H1 (cell line): ENCODE results near the gene ADAMTS17. TPM values are rescaled to one million over a fixed set of nuclear protein-coding genes. Genes with fewer than 3 reads are reported as not detected.

Experiments
- CTCF ChIA-PET: fragments of 300-600 bp; sonication (Branson Sonifier 250); formaldehyde crosslinking; loops from one replicate; lab custom pipeline; 2021; ENCODE audit not compliant: partially characterized antibody; lab: Charles Lee
- POLR2A ChIA-PET: fragments of 300-600 bp; sonication (Branson Sonifier 250); formaldehyde crosslinking; loops from one replicate; lab custom pipeline; 2021; ENCODE audit warnings: inconsistent platforms; ENCODE audit not compliant: partially characterized antibody; lab: Charles Lee
- DNase-seq, 2 experiments: peaks; one replicate each; pipeline versions ENCODE4 v3.0.0 to v3.0.0-alpha.2; 2010 to 2022; ENCODE audit warnings: low spot score in 2 of 2, low read depth in 1 of 2, mixed read lengths in 1 of 2
- FAIRE-seq: peaks from 2 replicates; lab custom pipeline; 2011; peaks lifted over from hg19 to GRCh38; lab: Jason Lieb, UNC
- H2AFZ ChIP-seq: 2 replicates; pipeline ENCODE4 v1.8.1; 2012; ENCODE audit warnings: low read length, inconsistent platforms
- H2AK5ac ChIP-seq: 2 replicates; pipeline ENCODE4 v1.6.1; 2013; ENCODE audit warnings: low read depth, low read length
- H2BK120ac ChIP-seq: replicated peaks from 2 replicates; pipeline ENCODE3; 2013; ENCODE audit warnings: low read depth, low read length, inconsistent platforms
- H2BK12ac ChIP-seq: 2 replicates; pipeline ENCODE4 v1.6.1; 2013; ENCODE audit warnings: low read depth, low read length
- H2BK15ac ChIP-seq: 2 replicates; pipeline ENCODE4 v1.6.1; 2013; ENCODE audit warnings: low read length
- H2BK20ac ChIP-seq: 2 replicates; pipeline ENCODE4 v1.6.1; 2013; ENCODE audit warnings: low read length
- H2BK5ac ChIP-seq: 2 replicates; pipeline ENCODE4 v1.6.1; 2013; ENCODE audit warnings: low read depth, low read length
- H3K14ac ChIP-seq: 2 replicates; pipeline ENCODE4 v1.6.1; 2013; ENCODE audit warnings: inconsistent platforms; ENCODE audit not compliant: insufficient read length
- H3K18ac ChIP-seq: 2 replicates; pipeline ENCODE4 v1.6.1; 2013; ENCODE audit warnings: low read length; ENCODE audit errors: extremely low read depth
- H3K23ac ChIP-seq: 2 replicates; pipeline ENCODE4 v1.6.1; 2013; ENCODE audit warnings: inconsistent platforms; ENCODE audit not compliant: insufficient read length
- H3K23me2 ChIP-seq: 2 replicates; pipeline ENCODE4 v1.6.1; 2013; ENCODE audit warnings: low read depth, low read length
- H3K27ac ChIP-seq: 2 replicates; pipeline ENCODE4 v1.6.1; 2011; ENCODE audit warnings: low read depth, low read length, inconsistent platforms
- H3K27me3 ChIP-seq, 4 experiments: replicated peaks in 1 of 4; 1 replicate in 1 of 4; 2 replicates in 3 of 4; pipeline versions ENCODE4 v1.6.1 to v1.8.1; 2011 to 2013; ENCODE audit warnings: low read length in 3 of 4, mild to moderate bottlenecking in 3 of 4, inconsistent platforms in 2 of 4, mixed read lengths in 2 of 4, moderate library complexity in 1 of 4; ENCODE audit not compliant: control insufficient read depth in 3 of 4, insufficient read depth in 3 of 4; ENCODE audit errors: extremely low read depth in 1 of 4
- H3K36me3 ChIP-seq, 4 experiments: 2 replicates each; pipeline versions ENCODE4 v1.6.1 to v1.8.1; 2011 to 2013; ENCODE audit warnings: mild to moderate bottlenecking in 4 of 4, low read length in 3 of 4, moderate library complexity in 2 of 4, control low read depth in 1 of 4, inconsistent platforms in 1 of 4; ENCODE audit not compliant: insufficient read depth in 4 of 4, control insufficient read depth in 2 of 4
- H3K4ac ChIP-seq: replicated peaks from 2 replicates; pipeline ENCODE3; 2013; ENCODE audit warnings: low read length, low read depth, mixed read lengths, inconsistent platforms; ENCODE audit not compliant: insufficient read length
- H3K4me1 ChIP-seq, 4 experiments: replicated peaks in 1 of 4; 1 replicate in 1 of 4; 2 replicates in 3 of 4; pipeline versions ENCODE4 v1.6.1 to v1.8.1; 2011 to 2013; ENCODE audit warnings: low read length in 3 of 4, inconsistent platforms in 2 of 4, mixed read lengths in 1 of 4; ENCODE audit not compliant: insufficient read depth in 4 of 4, control insufficient read depth in 3 of 4
- H3K4me2 ChIP-seq, 2 experiments: 2 replicates each; pipeline versions ENCODE4 v1.6.1 to v1.8.1; 2011 to 2013; ENCODE audit warnings: low read depth in 2 of 2, low read length in 2 of 2, control low read depth in 1 of 2, inconsistent platforms in 1 of 2, mild to moderate bottlenecking in 1 of 2; ENCODE audit not compliant: insufficient read depth in 1 of 2
- H3K4me3 ChIP-seq, 4 experiments: fragments of 200-600, 300-600 bp in 1 of 4; sonication (generic), shearing (Covaris generic), sonication (Bioruptor Twin) in 1 of 4; 2 replicates each; pipeline versions ENCODE4 v1.5.1 to v1.8.1; 2011 to 2016; ENCODE audit warnings: low read length in 4 of 4, low read depth in 3 of 4, control low read depth in 2 of 4, inconsistent platforms in 2 of 4, mild to moderate bottlenecking in 2 of 4, mixed read lengths in 1 of 4, moderate library complexity in 1 of 4; ENCODE audit not compliant: insufficient read depth in 2 of 4; ENCODE audit errors: extremely low read depth in 1 of 4
- H3K56ac ChIP-seq: replicated peaks from 2 replicates; pipeline ENCODE3; 2013; ENCODE audit warnings: low read depth, mild to moderate bottlenecking, mixed read lengths, low read length, inconsistent platforms; ENCODE audit not compliant: insufficient read length
- H3K79me1 ChIP-seq: 2 replicates; pipeline ENCODE4 v1.6.1; 2013; ENCODE audit warnings: low read depth, low read length, control low read depth
- H3K79me2 ChIP-seq, 2 experiments: 2 replicates each; pipeline versions ENCODE4 v1.6.1 to v1.8.1; 2012 to 2013; ENCODE audit warnings: low read length in 2 of 2, mild to moderate bottlenecking in 2 of 2, inconsistent platforms in 1 of 2; ENCODE audit not compliant: insufficient read depth in 2 of 2, control insufficient read depth in 1 of 2
- H3K9ac ChIP-seq, 4 experiments: replicated peaks in 1 of 4; 1 replicate in 1 of 4; 2 replicates in 3 of 4; pipeline versions ENCODE4 v1.6.1 to v1.8.1; 2011 to 2013; ENCODE audit warnings: low read depth in 3 of 4, low read length in 3 of 4, control low read depth in 2 of 4, mild to moderate bottlenecking in 2 of 4, moderate library complexity in 2 of 4, inconsistent platforms in 1 of 4; ENCODE audit errors: extremely low read depth in 1 of 4
- H3K9me3 ChIP-seq, 2 experiments: 2 replicates each; pipeline versions ENCODE4 v1.6.1 to v1.8.1; 2012 to 2013; ENCODE audit warnings: mild to moderate bottlenecking in 2 of 2, moderate library complexity in 2 of 2, control low read depth in 1 of 2, inconsistent platforms in 1 of 2, low read depth in 1 of 2, low read length in 1 of 2, mixed read lengths in 1 of 2; ENCODE audit not compliant: insufficient read depth in 2 of 2
- H4K20me1 ChIP-seq, 2 experiments: replicated peaks in 1 of 2; 2 replicates each; pipeline versions ENCODE3 to v1.8.1; 2011 to 2013; ENCODE audit warnings: inconsistent platforms in 2 of 2, low read length in 2 of 2, mild to moderate bottlenecking in 1 of 2; ENCODE audit not compliant: insufficient read depth in 2 of 2, control insufficient read depth in 1 of 2
- H4K5ac ChIP-seq: 2 replicates; pipeline ENCODE4 v1.6.1; 2013; ENCODE audit warnings: low read length, low read depth, mixed read lengths, inconsistent platforms; ENCODE audit not compliant: insufficient read length
- H4K8ac ChIP-seq: 2 replicates; pipeline ENCODE4 v1.8.0; 2013; ENCODE audit warnings: mild to moderate bottlenecking, moderate library complexity, low read length, inconsistent platforms; ENCODE audit not compliant: insufficient read depth; ENCODE audit errors: extremely low read depth
- H4K91ac ChIP-seq: replicated peaks from 2 replicates; pipeline ENCODE3; 2013; ENCODE audit warnings: low read length, mixed read lengths, inconsistent platforms; ENCODE audit not compliant: insufficient read length
- ASH2L ChIP-seq: fragments of 200-600, 300-600 bp; sonication (generic); IDR thresholded peaks from one replicate; pipeline ENCODE4 v1.7.1; 2017; ENCODE audit warnings: low read length
- CEBPB ChIP-seq: IDR thresholded peaks from 2 replicates; pipeline ENCODE4 v1.6.1; 2012; ENCODE audit warnings: low read depth, low read length
- CTBP2 ChIP-seq: IDR thresholded peaks from 2 replicates; pipeline ENCODE4 v1.7.0; 2011; ENCODE audit warnings: borderline replicate concordance, mild to moderate bottlenecking, moderate library complexity, mixed read lengths, low read length; ENCODE audit not compliant: insufficient read depth, insufficient read length
- JUND ChIP-seq: IDR thresholded peaks from 2 replicates; pipeline ENCODE4 v1.6.1; 2011; ENCODE audit warnings: mild to moderate bottlenecking, improper control_type of control experiment, low read length
- KDM4A ChIP-seq: IDR thresholded peaks from one replicate; pipeline ENCODE4 v1.7.1; 2012; ENCODE audit warnings: low read depth, mild to moderate bottlenecking, moderate library complexity, low read length, inconsistent platforms; ENCODE audit not compliant: severe bottlenecking
- KDM5A ChIP-seq: fragments of 200-600 bp; IDR thresholded peaks from 2 replicates; pipeline ENCODE4 v1.7.1; 2012; ENCODE audit warnings: mild to moderate bottlenecking, low read length, inconsistent platforms, mixed read lengths
- RBBP5 ChIP-seq: IDR thresholded peaks from 2 replicates; pipeline ENCODE4 v1.7.1; 2012; ENCODE audit warnings: low read depth, mild to moderate bottlenecking, inconsistent platforms, low read length, moderate library complexity, borderline replicate concordance
- RFX5 ChIP-seq: IDR thresholded peaks from 2 replicates; pipeline ENCODE4 v1.6.1; 2011; ENCODE audit warnings: low read depth, low read length, improper control_type of control experiment, borderline replicate concordance
- RXRA ChIP-seq: IDR thresholded peaks from 2 replicates; pipeline ENCODE4 v1.6.1; 2011; ENCODE audit warnings: low read depth, mild to moderate bottlenecking, low read length, moderate library complexity; ENCODE audit not compliant: insufficient read depth
- SIX5 ChIP-seq: IDR thresholded peaks from 2 replicates; pipeline ENCODE4 v1.6.1; 2011; ENCODE audit warnings: mild to moderate bottlenecking, low read depth, low read length
- SP1 ChIP-seq: IDR thresholded peaks from 2 replicates; pipeline ENCODE4 v1.6.1; 2011; ENCODE audit warnings: low read depth, low read length
- YY1 ChIP-seq: IDR thresholded peaks from 2 replicates; pipeline ENCODE4 v1.6.1; 2011; ENCODE audit warnings: low read depth, mild to moderate bottlenecking, low read length
- WGBS, 2 experiments: shearing (Covaris generic) in 1 of 2; methylation state at CpG; one replicate each; pipeline versions ENCODE4 v1.1.6 to v1.1.7; 2013 to 2015; ENCODE audit warnings: low lambda C conversion rate in 2 of 2, mixed read lengths in 2 of 2, inconsistent platforms in 1 of 2, low coverage in 1 of 2, missing lambda C conversion rate in 1 of 2; ENCODE audit not compliant: insufficient replicate concordance in 2 of 2, insufficient coverage in 1 of 2, insufficient read length in 1 of 2; ENCODE audit errors: extremely low coverage in 1 of 2, missing lambda C conversion rate in 1 of 2; 5-methylcytosine and 5-hydroxymethylcytosine counted together
- polyA plus RNA-seq, 7 experiments: library from polyadenylated mRNA; depleted of rRNA in 3 of 7; stranded (reverse) in 5 of 7; unstranded in 2 of 7; fragments of >200 nt in 5 of 7; fragments of 200-250 nt in 2 of 7; gene quantifications; 1 replicate in 5 of 7; 2 replicates in 1 of 7; 4 replicates in 1 of 7; pipeline versions ENCODE4 v1.2.1 to v1.2.3, GENCODE V29; 2011 to 2013; ENCODE audit warnings: missing spikeins in 2 of 7, mixed read lengths in 2 of 7
- total RNA-seq: library from RNA; stranded (reverse); fragmentation: NEBNext Ultra II Directional; extraction: Animal tissue kit (Norgen Biotek cat#: 25700); gene quantifications from 2 replicates; pipeline ENCODE4 v1.2.1, GENCODE V29; 2021

ADAMTS17 gene
- total and polyA plus RNA-seq, 2 of the 8 experiments (the other 6 are each of a cell fraction or from before 2014, with no cell fraction given): 0.51 to 1.7 TPM

- no peak overlapping the region for H4K91ac ChIP-seq
- ChIA-PET POLR2A (no interaction called here), CTCF (interaction anchor here (0.6 to 5.0 kb wide), 5 partner anchors 9 to 204 kb away, joined by 3 to 43 read pairs (median 7); no protein-coding TSS in a partner anchor)
Observed at GRCh38 chr15:100134586-100134985, 207.2 kb downstream of the ADAMTS17 start.

More at GRCh38 chr15:100134586-100134985, 207.2 kb downstream of the ADAMTS17 start:
- DNase-seq: no peak
- WGBS, 2 experiments: 92% methylated on average over 5 of the region's 5 CpGs; no CpG with 5 or more reads in 1 of the 2 experiments
- no peaks in the 10 kb centered on the region for H3K27me3 ChIP-seq
- no peak overlapping the region for H3K9ac ChIP-seq
- H3K79me2 ChIP-seq: no peaks in the 10 kb centered on the region
- H4K5ac ChIP-seq: no peak overlapping the region
- no peaks in the 10 kb centered on the region for H3K4me1 ChIP-seq
- H2BK20ac ChIP-seq: no peak overlapping the region
- no peak overlapping the region for H2AK5ac ChIP-seq
- H2AFZ ChIP-seq: no peak overlapping the region
- no peak overlapping the region for H2BK15ac ChIP-seq
- no peak overlapping the region for H3K23ac ChIP-seq
- H3K79me1 ChIP-seq: no peaks in the 10 kb centered on the region
- H2BK12ac ChIP-seq: no peak overlapping the region
- no peak overlapping the region for H3K14ac ChIP-seq
- H3K27ac ChIP-seq: no peak overlapping the region
- no peaks in the 10 kb centered on the region for H3K9me3 ChIP-seq
- no peaks in the 10 kb centered on the region; the same call in 1 of the 2 replicates for H3K23me2 ChIP-seq
- FAIRE-seq: no peak
- H2BK5ac ChIP-seq: no peak overlapping the region
- no peak overlapping the region for H2BK120ac ChIP-seq
- no peak overlapping the region for H4K8ac ChIP-seq
- H3K4ac ChIP-seq: no peak overlapping the region
- no peak overlapping the region for H3K18ac ChIP-seq
- H4K20me1 ChIP-seq: no peaks in the 10 kb centered on the region
- H3K4me3 ChIP-seq: no peak overlapping the region
- TF ChIP-seq ASH2L (no peak), RXRA (no peak), RFX5 (no peak), YY1 (no peak), SIX5 (no peak), CTBP2 (no peak), CEBPB (no peak), KDM4A (no peak), RBBP5 (no peak), KDM5A (no peak), JUND (no peak), SP1 (no peak)
- TF ChIP-seq, all 59 proteins: peak for 0
- Histone ChIP-seq H3K56ac (no peak overlapping the region), H3K36me3 (no peaks in the 10 kb centered on the region), H3K4me2 (no peak overlapping the region)
